Measurements from ENCODE around the gene ANKS1A. TPM values are rescaled to one million over a fixed set of nuclear protein-coding genes. Genes with fewer than 3 reads are reported as not detected.

Gene ANKS1A
- total RNA-seq, 3 donors from 2014 or later, result 30.0 to 62.4 (median 33.3) TPM

DNA sequence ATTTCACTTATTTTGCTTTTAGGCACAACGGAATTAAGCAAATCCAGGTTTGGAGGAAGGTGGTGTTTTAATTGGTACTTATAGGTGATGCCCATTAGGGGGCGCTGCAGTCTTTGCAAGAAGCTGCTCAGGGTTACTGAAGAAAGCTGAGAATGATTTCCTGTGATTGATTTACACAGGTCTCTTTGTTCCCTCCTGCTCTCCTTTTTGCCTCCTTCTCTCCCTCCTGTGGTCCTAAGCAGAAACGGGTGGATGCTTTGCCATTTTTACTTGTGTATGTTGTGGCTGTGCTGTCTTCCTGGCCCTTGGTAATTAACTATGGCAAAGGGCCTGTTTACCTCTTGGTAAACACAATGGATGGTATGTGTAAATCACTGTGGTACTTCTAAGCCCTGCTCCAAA is 97.8 kb downstream of the ANKS1A start:
- H3K36me3 ChIP-seq (ENCODE audit: low read depth), result no peaks in the 10 kb centered on the region
- intact Hi-C loops (cut with DNase I, micrococcal nuclease), result loop anchor here (2.0 to 5.0 kb wide), 2 partner anchors 150 to 154 kb away; partner anchors contain the start of gene TCP11 (in 1 of the 2)
- TF ChIP-seq, protein P1, sequence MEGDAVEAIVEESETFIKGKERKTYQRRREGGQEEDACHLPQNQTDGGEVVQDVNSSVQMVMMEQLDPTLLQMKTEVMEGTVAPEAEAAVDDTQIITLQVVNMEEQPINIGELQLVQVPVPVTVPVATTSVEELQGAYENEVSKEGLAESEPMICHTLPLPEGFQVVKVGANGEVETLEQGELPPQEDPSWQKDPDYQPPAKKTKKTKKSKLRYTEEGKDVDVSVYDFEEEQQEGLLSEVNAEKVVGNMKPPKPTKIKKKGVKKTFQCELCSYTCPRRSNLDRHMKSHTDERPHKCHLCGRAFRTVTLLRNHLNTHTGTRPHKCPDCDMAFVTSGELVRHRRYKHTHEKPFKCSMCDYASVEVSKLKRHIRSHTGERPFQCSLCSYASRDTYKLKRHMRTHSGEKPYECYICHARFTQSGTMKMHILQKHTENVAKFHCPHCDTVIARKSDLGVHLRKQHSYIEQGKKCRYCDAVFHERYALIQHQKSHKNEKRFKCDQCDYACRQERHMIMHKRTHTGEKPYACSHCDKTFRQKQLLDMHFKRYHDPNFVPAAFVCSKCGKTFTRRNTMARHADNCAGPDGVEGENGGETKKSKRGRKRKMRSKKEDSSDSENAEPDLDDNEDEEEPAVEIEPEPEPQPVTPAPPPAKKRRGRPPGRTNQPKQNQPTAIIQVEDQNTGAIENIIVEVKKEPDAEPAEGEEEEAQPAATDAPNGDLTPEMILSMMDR (IDR thresholded peaks at IDR 0.05), result peak; percentile 32
- H3K4me3 ChIP-seq, result no peak overlapping the region
- peak; percentile 91 for ATAC-seq
- H3K4me1 ChIP-seq (ENCODE audit: low read depth), result no peaks in the 10 kb centered on the region
- no peaks in the 10 kb centered on the region for H3K9me3 ChIP-seq
- peak in 2 of 3 donors; percentile 57 to 65 for DNase-seq

DNA sequence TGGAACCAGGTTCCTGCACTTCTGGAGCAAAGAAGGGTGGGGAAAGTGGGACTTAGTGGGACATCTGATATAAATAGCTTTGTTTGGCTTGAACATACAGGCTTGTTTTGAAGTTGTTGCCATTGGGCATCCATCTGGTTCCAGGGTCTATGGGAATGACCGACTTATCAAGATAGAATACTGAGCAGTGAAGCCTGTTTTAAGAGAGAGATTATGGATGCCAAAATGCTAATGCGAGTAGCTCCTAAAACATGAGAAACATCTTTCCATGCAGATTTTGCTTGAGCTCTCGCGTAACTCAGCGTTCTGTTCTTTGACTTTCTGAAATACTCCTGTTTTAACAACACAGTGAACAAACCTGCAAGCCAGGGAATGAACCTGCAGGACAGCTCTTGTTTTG is 98.5 kb downstream of the ANKS1A start:
- intact Hi-C loops (cut with DNase I, micrococcal nuclease), result loop anchor here (2.0 to 5.0 kb wide), 2 partner anchors 150 to 153 kb away; partner anchors contain the start of gene TCP11 (in 1 of the 2)
- Histone ChIP-seq H3K36me3 (ENCODE audit: low read depth) (no peaks in the 10 kb centered on the region), H3K9me3 (no peaks in the 10 kb centered on the region), H3K4me1 (ENCODE audit: low read depth) (no peaks in the 10 kb centered on the region), H3K4me3 (no peak overlapping the region)
- ATAC-seq (no peak), DNase-seq (no peak)
- TF ChIP-seq, protein P1 (IDR thresholded peaks at IDR 0.05), result no peak

DNA sequence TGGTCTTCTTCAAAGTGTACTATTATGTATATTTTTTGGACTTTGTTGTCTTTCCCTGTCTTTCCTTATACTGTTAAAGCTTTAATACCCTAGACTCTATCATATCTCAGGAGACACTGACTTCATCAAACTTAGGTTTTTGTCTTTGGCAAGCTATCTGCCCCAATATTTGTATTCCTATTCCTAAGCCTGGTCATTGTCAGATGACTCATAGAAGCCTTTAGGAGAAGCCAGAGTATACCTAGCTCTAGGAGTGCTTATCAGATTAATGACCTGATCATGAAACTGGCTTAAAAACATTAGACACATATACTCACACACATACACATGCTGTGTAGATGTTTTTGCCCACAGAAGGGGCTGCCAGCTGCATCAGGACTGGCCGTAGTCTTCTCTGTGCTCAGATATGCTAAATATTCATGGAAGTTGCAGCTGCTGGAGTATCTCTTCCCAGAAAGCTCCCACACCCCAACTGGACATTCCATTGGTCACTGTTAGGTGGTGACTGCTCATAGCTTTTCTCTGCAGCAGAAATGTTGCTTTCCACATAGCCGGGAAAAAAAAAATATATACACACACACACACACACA is 102.0 kb downstream of the ANKS1A start:
- ATAC-seq (no peak), DNase-seq (no peak)
- TF ChIP-seq, protein P1 (IDR thresholded peaks at IDR 0.05), result no peak
- no peaks in the 10 kb centered on the region for H3K36me3 ChIP-seq (ENCODE audit: low read depth)
- no peak overlapping the region for H3K4me3 ChIP-seq
- no peaks in the 10 kb centered on the region for H3K9me3 ChIP-seq
- no peaks in the 10 kb centered on the region for H3K4me1 ChIP-seq (ENCODE audit: low read depth)
- intact Hi-C loops (cut with DNase I, micrococcal nuclease), result no loop called here

DNA sequence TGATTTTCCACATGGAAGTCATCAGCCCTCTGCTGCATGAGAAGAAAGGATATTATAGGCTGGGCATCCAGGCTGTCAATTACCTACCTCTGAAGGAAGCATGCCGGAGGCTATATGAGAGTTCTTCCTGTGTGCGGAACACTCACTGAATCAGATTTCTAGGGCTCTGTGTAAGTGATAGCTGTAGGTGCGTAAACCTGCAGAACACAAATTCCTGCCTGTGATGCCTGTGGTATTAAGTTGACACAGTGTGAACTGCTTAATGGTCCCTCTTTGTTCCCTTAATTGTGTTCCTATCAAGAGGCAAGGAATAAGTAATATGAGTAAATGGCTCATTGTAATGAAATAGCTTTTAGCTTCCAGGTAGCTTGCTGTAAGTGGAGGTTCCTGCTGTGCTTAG is 103.3 kb downstream of the ANKS1A start:
- ATAC-seq (no peak), DNase-seq (no peak)
- no peaks in the 10 kb centered on the region for H3K9me3 ChIP-seq
- no peak overlapping the region for H3K4me3 ChIP-seq
- H3K36me3 ChIP-seq (ENCODE audit: low read depth), result no peaks in the 10 kb centered on the region
- TF ChIP-seq, protein P1 (IDR thresholded peaks at IDR 0.05), result no peak
- H3K4me1 ChIP-seq (ENCODE audit: low read depth), result no peaks in the 10 kb centered on the region
- intact Hi-C loops (cut with DNase I, micrococcal nuclease), result no loop called here

DNA sequence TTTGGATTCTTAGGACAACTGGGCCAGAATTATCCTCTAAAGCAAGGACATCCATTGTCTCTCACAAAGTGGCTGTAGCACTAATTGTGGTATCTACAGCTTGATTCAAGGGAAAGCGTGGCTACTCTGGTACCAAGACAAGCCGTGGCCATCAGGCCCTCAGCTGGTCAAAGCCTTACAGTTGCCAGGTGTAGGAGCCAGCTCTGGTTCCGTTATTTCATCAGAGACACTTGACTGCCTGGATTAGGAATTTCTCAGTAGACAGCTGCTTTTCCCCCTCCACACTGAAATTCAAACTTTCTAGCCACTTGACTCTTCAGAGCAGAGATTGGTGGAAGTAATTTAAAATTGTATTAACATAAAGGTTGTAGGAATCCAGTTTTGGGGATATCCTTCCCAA is 104.2 kb downstream of the ANKS1A start:
- no peak overlapping the region for H3K4me3 ChIP-seq
- TF ChIP-seq, protein P1 (IDR thresholded peaks at IDR 0.05), result no peak
- ATAC-seq (no peak), DNase-seq (no peak)
- no peaks in the 10 kb centered on the region for H3K4me1 ChIP-seq (ENCODE audit: low read depth)
- intact Hi-C loops (cut with DNase I, micrococcal nuclease), result no loop called here
- no peaks in the 10 kb centered on the region for H3K36me3 ChIP-seq (ENCODE audit: low read depth)
- H3K9me3 ChIP-seq, result no peaks in the 10 kb centered on the region

Data from mucosa of descending colon (tissue), 3 donors.